GM12878 (cell line): Measurements from ENCODE around the gene TCTN1.

Experiments used
- GABPA ChIP-seq: IDR thresholded peaks from 2 replicates; pipeline ENCODE4 v1.6.1; 2014; ENCODE audit warnings: antibody characterized with exemption, low read depth, mild to moderate bottlenecking, inconsistent platforms
- HDAC2 ChIP-seq: fragments of 200-600 bp; sonication (generic); IDR thresholded peaks from 2 replicates; pipeline ENCODE4 v1.6.1; 2017
- MTA2 ChIP-seq: fragments of 450-650 bp; IDR thresholded peaks from 2 replicates; pipeline ENCODE4 v1.6.1; 2016; ENCODE audit warnings: low read depth, mild to moderate bottlenecking, moderate library complexity
- POLR2A ChIP-seq: IDR thresholded peaks from 2 replicates; pipeline ENCODE4 v1.6.1; 2011; ENCODE audit warnings: low read depth, mild to moderate bottlenecking, low read length
- ZNF274 ChIP-seq: IDR thresholded peaks from one replicate; pipeline ENCODE4 v1.8.0; 2011; ENCODE audit not compliant: insufficient read length, insufficient read depth
- TF ChIP-seq, protein P1 (sequence below): IDR thresholded peaks from 2 replicates; pipeline ENCODE4 v1.6.1; 2012; ENCODE audit warnings: low read depth, low read length, improper control_type of control experiment
- TF ChIP-seq, protein P2 (sequence below), 3 experiments: IDR thresholded peaks in 2 of 3; conservative IDR thresholded peaks in 1 of 3; 2 replicates each; pipeline ENCODE4 v1.5.1; 2011; ENCODE audit warnings: low read depth in 3 of 3, low read length in 3 of 3, mild to moderate bottlenecking in 3 of 3, control low read depth in 2 of 3, moderate library complexity in 2 of 3, inconsistent platforms in 1 of 3, mixed read lengths in 1 of 3; ENCODE audit not compliant: control insufficient read depth in 2 of 3, insufficient read depth in 1 of 3; ENCODE audit errors: extremely low read depth in 1 of 3

DNA sequence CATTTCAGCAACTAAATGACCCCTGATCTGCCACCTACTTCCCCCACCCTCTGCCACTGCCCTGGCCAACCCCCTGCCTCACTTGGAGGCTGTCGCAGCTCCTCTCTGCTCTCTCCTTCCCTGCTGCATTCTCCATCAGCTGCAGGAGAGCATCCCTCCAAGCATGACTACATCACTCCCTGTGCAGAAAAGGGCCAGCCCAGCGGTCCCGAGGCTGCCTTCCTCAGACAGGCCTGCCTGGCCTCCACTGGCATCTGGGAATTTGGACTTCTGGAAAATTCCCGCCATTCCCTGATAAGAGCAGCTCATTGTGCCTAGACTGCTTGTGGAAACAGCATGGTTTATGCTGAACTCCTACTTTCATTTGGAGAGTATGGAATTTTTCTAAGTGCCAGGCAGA lies 62.2 kb downstream of the TCTN1 start:
- TF ChIP-seq POLR2A, result no peak
- TF ChIP-seq, protein P1, sequence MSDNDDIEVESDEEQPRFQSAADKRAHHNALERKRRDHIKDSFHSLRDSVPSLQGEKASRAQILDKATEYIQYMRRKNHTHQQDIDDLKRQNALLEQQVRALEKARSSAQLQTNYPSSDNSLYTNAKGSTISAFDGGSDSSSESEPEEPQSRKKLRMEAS, result no peak
- no peak for TF ChIP-seq GABPA
- TF ChIP-seq, protein P2, sequence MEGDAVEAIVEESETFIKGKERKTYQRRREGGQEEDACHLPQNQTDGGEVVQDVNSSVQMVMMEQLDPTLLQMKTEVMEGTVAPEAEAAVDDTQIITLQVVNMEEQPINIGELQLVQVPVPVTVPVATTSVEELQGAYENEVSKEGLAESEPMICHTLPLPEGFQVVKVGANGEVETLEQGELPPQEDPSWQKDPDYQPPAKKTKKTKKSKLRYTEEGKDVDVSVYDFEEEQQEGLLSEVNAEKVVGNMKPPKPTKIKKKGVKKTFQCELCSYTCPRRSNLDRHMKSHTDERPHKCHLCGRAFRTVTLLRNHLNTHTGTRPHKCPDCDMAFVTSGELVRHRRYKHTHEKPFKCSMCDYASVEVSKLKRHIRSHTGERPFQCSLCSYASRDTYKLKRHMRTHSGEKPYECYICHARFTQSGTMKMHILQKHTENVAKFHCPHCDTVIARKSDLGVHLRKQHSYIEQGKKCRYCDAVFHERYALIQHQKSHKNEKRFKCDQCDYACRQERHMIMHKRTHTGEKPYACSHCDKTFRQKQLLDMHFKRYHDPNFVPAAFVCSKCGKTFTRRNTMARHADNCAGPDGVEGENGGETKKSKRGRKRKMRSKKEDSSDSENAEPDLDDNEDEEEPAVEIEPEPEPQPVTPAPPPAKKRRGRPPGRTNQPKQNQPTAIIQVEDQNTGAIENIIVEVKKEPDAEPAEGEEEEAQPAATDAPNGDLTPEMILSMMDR (IDR thresholded peaks at IDR 0.05 in 2 of 3, conservative IDR thresholded peaks at IDR 0.05 in 1 of 3; ENCODE audit: control insufficient read depth in 2 of 3, extremely low read depth in 1 of 3, insufficient read depth in 1 of 3, low read depth in 3 of 3, low read length in 3 of 3), result no peak
- TF ChIP-seq ZNF274, result no peak
- no peak for TF ChIP-seq MTA2
- TF ChIP-seq HDAC2, result no peak
